ENCODE results near the gene P2RX3. TPM values are rescaled to one million over a fixed set of nuclear protein-coding genes. Genes with fewer than 3 reads are reported as not detected.

P2RX3 gene
- total and polyA plus RNA-seq, 2 of the 8 experiments (the other 6 are each of a cell fraction or from before 2014, with no cell fraction given): 0.45 to 0.47 TPM

GRCh38 chr11:57353036-57353435, 14.9 kb downstream of the P2RX3 start:
- Histone ChIP-seq H2BK12ac (ENCODE audit: low read depth, low read length) (no peak overlapping the region), H3K4ac (replicated peaks; ENCODE audit: insufficient read length, low read depth, low read length) (no peak overlapping the region), H4K91ac (replicated peaks; ENCODE audit: insufficient read length, low read length) (no peak overlapping the region), H3K9me3 (ENCODE audit: insufficient read depth in 2 of 2, low read depth in 1 of 2, low read length in 1 of 2) (no peaks in the 10 kb centered on the region), H4K8ac (ENCODE audit: extremely low read depth, insufficient read depth, low read length) (no peak overlapping the region; the same call in 1 of the 2 replicates), H3K79me2 (ENCODE audit: control insufficient read depth in 1 of 2, insufficient read depth in 2 of 2, low read length in 2 of 2) (no peaks in the 10 kb centered on the region), H3K56ac (replicated peaks; ENCODE audit: insufficient read length, low read depth, low read length) (no peak overlapping the region), H3K9ac (replicated peaks in 1 of 4; ENCODE audit: extremely low read depth in 1 of 4, low read depth in 3 of 4, low read length in 3 of 4) (no peak overlapping the region), H3K4me2 (ENCODE audit: insufficient read depth in 1 of 2, low read depth in 2 of 2, low read length in 2 of 2) (no peak overlapping the region), H3K18ac (ENCODE audit: extremely low read depth, low read length) (no peak overlapping the region), H2BK120ac (replicated peaks; ENCODE audit: low read depth, low read length) (no peak overlapping the region), H2AFZ (ENCODE audit: low read length) (peak overlapping the region; percentile 68; the same call in 1 of the 2 replicates), H4K20me1 (replicated peaks in 1 of 2; ENCODE audit: control insufficient read depth in 1 of 2, insufficient read depth in 2 of 2, low read length in 2 of 2) (no peaks in the 10 kb centered on the region), H3K23me2 (ENCODE audit: low read depth, low read length) (peaks cover 3% of the 10 kb centered on the region), H3K4me3 (ENCODE audit: extremely low read depth in 1 of 4, insufficient read depth in 2 of 4, low read depth in 3 of 4, low read length in 4 of 4) (no peak overlapping the region), H3K36me3 (ENCODE audit: control insufficient read depth in 2 of 4, insufficient read depth in 4 of 4, low read length in 3 of 4) (no peaks in the 10 kb centered on the region), H2BK5ac (ENCODE audit: low read depth, low read length) (no peak overlapping the region), H4K5ac (ENCODE audit: insufficient read length, low read depth, low read length) (no peak overlapping the region), H3K27ac (ENCODE audit: low read depth, low read length) (no peak overlapping the region), H2BK15ac (ENCODE audit: low read length) (no peak overlapping the region), H3K23ac (ENCODE audit: insufficient read length) (no peak overlapping the region), H3K14ac (ENCODE audit: insufficient read length) (no peak overlapping the region), H3K27me3 (replicated peaks in 1 of 4; ENCODE audit: control insufficient read depth in 3 of 4, extremely low read depth in 1 of 4, insufficient read depth in 3 of 4, low read length in 3 of 4) (peaks cover 0 to 2% (median under 1%) of the 10 kb centered on the region in 4 experiments; a peak in 1 of 7 replicates), H2AK5ac (ENCODE audit: low read depth, low read length) (no peak overlapping the region), H2BK20ac (ENCODE audit: low read length) (no peak overlapping the region), H3K4me1 (replicated peaks in 1 of 4; ENCODE audit: control insufficient read depth in 3 of 4, insufficient read depth in 4 of 4, low read length in 3 of 4) (peaks cover 1 to 4% (median 4%) of the 10 kb centered on the region in 4 experiments; a peak in 5 of 7 replicates), H3K79me1 (ENCODE audit: low read depth, low read length) (no peaks in the 10 kb centered on the region)
- FAIRE-seq (no peak), DNase-seq (ENCODE audit: low read depth in 1 of 2, low spot score in 2 of 2) (no peak)
- ChIA-PET CTCF (ENCODE audit: partially characterized antibody) (interaction anchor here (0.6 to 2.2 kb wide), 13 partner anchors 10 to 190 kb away, joined by 3 to 8 read pairs (median 3); no protein-coding TSS in a partner anchor), POLR2A (ENCODE audit: partially characterized antibody) (interaction anchor here (0.8 to 1.9 kb wide), 9 partner anchors 10 to 296 kb away, joined by 3 to 5 read pairs (median 3); partner anchors contain the start of genes SSRP1 and TNKS1BP1)
- no peak for TF ChIP-seq JUN (IDR thresholded peaks at IDR 0.05; ENCODE audit: low read depth, low read length)
- TF ChIP-seq USF2 (IDR thresholded peaks at IDR 0.05; ENCODE audit: low read length): no peak
- no peak for TF ChIP-seq CHD1 (IDR thresholded peaks at IDR 0.05; ENCODE audit: low read depth, low read length)
- TF ChIP-seq PHF8 (conservative IDR thresholded peaks at IDR 0.05; ENCODE audit: low read depth, low read length): no peak
- TF ChIP-seq TCF12 (IDR thresholded peaks at IDR 0.05; ENCODE audit: low read depth, low read length): no peak
- no peak for TF ChIP-seq SP1 (IDR thresholded peaks at IDR 0.05; ENCODE audit: low read depth, low read length)
- TF ChIP-seq BRCA1 (IDR thresholded peaks at IDR 0.05; ENCODE audit: low read depth, low read length): no peak
- TF ChIP-seq SUZ12 (IDR thresholded peaks at IDR 0.05; ENCODE audit: low read length): no peak
- no peak for TF ChIP-seq POU5F1 (IDR thresholded peaks at IDR 0.05; ENCODE audit: low read depth, low read length)
- WGBS, 2 experiments (ENCODE audit: extremely low coverage in 1 of 2, insufficient coverage in 1 of 2, insufficient read length in 1 of 2, insufficient replicate concordance in 2 of 2, low coverage in 1 of 2, low lambda C conversion rate in 2 of 2, missing lambda C conversion rate in 1 of 2): 69% methylated on average over 5 of the region's 5 CpGs; no CpG with 5 or more reads in 1 of the 2 experiments

Data from H1 (cell line).